AG09319 (cell line): ENCODE data around the gene GLS2.
"Not testable (repeated sequence)": the region's sequence is repeated elsewhere in the genome, so short reads cannot be mapped to it uniquely, and the experiment has no call there.

Source experiments
- DNase-seq: peaks from one replicate; pipeline ENCODE4 v3.0.0-alpha.2; 2010; ENCODE audit warnings: low read depth; ENCODE audit errors: extremely low read depth
- TF ChIP-seq, protein P1 (sequence below): IDR thresholded peaks from 2 replicates; pipeline ENCODE4 v1.5.1; 2011; ENCODE audit warnings: low read depth, mild to moderate bottlenecking, inconsistent platforms, low read length, moderate library complexity

The GLS2 gene

DNA sequence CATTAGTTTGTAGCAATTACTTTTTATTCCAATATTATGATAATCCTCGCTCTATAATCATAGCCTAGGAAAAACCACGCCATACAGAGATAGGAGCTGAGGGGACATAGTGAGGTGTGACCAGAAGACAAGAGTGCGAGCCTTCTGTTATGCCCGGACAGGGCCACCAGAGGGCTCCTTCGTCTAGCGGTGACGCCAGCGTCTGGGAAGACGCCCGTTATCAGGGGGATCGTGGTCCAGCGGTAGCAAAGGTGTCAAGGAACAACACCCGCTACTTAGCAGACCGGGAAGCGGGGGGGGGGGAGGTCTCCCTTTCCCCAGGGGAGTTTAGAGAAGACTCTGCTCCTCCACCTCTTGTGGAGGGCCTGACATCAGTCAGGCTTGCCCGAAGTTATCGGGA is 8.7 kb upstream of the GLS2 start:
- TF ChIP-seq, protein P1, sequence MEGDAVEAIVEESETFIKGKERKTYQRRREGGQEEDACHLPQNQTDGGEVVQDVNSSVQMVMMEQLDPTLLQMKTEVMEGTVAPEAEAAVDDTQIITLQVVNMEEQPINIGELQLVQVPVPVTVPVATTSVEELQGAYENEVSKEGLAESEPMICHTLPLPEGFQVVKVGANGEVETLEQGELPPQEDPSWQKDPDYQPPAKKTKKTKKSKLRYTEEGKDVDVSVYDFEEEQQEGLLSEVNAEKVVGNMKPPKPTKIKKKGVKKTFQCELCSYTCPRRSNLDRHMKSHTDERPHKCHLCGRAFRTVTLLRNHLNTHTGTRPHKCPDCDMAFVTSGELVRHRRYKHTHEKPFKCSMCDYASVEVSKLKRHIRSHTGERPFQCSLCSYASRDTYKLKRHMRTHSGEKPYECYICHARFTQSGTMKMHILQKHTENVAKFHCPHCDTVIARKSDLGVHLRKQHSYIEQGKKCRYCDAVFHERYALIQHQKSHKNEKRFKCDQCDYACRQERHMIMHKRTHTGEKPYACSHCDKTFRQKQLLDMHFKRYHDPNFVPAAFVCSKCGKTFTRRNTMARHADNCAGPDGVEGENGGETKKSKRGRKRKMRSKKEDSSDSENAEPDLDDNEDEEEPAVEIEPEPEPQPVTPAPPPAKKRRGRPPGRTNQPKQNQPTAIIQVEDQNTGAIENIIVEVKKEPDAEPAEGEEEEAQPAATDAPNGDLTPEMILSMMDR = peak; percentile 44
- DNase-seq = not testable (repeated sequence)

DNA sequence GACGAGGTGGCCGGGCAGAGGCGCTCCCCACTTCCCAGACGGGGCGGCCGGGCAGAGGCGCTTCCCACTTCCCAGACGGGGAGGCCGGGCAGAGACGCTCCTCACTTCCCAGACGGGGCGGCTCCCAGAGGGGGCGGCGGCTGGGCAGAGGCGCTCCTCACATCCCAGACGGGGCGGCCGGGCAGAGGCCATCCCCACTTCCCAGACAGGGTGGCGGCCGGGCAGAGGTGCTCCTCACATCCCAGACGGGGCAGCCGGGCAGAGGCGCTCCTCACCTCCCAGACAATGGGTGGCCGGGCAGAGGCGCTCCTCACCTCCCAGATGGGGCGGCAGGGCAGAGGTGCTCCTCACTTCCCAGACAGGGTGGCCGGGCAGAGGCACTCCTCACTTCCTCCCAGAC is 6.5 kb upstream of the GLS2 start:
- DNase-seq = not testable (repeated sequence)

DNA sequence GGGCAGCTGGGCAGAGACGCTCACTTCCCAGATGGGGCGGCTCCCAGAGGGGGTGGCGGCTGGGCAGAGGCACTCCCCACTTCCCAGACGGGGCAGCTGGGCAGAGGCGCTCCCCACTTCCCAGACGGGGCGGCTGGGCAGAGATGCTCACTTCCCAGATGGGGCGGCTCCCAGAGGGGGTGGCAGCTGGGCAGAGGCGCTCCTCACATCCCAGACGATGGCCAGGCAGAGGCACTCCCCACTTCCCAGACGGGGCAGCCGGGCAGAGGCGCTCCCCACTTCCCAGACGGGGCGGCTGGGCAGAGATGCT is 6.1 kb upstream of the GLS2 start:
- DNase-seq = not testable (repeated sequence)

DNA sequence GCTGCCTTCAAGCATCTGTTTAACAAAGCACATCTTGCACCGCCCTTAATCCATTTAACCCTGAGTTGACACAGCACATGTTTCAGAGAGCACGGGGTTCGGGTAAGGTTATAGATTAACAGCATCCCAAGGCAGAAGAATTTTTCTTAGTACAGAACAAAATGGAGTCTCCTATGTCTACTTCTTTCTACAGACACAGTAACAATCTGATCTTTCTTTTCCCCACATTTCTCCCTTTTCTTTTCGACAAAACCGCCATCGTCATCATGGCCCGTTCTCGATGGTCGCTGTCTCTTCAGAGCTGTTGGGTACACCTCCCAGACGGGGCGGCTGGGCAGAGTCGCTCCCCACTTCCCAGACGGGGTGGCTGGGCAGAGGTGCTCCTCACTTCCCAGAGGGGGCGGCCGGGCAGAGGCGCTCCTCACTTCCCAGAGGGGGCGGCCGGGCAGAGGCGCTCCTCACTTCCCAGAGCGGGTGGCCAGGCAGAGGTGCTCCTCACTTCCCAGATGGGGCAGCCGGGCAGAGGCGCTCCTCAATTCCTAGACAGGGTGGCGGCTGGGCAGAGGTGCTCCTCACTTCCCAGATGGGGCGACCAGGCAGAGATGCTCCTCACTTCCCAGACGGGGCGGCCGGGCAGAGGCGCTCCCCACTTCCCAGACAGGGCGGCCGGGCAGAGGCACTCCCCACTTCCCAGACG is 5.6 kb upstream of the GLS2 start:
- not testable (repeated sequence) for DNase-seq

DNA sequence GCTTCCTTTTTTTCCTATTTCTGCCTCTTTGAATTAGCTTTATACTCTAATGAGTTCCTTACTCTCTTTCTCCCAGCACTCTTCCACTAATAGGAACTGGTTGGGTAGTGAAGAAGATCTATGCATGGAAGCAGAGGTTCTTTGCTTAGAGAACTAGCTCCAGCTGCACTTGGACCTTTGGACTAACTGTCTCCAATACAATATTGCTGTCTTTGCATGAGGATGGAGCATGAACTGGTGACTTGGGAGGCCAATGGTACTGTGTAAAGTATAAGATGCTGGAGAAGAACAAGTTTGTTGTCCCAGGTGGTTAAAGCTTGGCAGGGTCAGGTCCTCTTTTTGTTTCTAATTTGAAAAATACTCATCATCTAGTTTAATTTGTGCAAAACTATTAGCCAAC is 2.4 kb upstream of the GLS2 start:
- TF ChIP-seq, protein P1 = no peak
- DNase-seq = no peak

DNA sequence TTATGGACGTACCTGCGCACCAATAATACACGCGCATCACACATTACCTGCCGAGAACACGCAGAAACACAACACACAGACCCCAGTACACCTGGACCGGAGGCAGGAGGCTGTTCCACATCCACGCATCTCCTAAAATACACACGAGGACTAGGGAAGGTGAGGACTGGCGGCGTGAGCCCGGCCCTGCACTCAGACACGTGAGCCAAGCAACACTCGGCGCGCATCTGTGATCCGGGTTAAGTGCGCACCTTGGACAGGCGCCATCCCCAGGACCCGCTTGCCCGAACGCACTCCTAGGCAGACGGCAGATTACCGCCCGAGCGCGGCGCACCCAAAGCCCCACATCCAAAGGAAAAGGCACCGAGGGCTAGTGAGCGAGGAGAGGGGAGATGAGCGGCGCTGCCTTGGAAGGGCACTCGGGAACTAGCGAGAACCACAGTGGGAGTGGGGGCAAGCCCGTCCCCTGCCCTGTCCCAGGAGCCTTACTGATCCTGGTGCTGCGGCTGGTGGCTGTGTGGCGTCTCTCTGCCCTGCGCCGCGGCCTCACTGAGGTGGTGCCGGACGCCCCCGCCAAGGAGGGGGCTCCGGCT is 417 bp downstream of the GLS2 start:
- DNase-seq = no peak
- TF ChIP-seq, protein P1 = no peak

DNA sequence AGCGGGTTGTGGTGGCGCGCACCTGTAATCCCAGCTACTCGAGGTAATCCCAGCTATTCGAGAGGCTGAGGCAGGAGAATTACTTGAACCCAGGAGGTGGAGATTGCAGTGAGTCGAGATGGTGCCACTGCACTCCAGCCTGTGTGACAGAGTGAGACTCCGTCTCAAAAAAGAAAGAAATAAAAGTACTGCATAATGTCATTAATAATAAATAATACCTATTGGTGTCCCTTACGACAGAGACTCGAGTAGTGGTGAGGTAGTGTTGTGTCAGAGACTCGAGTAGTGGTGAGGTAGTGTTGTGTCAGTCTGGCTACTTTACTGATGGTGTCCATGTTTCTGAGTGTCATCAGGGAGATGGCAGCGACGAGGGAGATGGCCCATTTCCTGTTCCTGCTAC is 1.3 kb downstream of the GLS2 start:
- no peak for DNase-seq
- TF ChIP-seq, protein P1 = no peak

DNA sequence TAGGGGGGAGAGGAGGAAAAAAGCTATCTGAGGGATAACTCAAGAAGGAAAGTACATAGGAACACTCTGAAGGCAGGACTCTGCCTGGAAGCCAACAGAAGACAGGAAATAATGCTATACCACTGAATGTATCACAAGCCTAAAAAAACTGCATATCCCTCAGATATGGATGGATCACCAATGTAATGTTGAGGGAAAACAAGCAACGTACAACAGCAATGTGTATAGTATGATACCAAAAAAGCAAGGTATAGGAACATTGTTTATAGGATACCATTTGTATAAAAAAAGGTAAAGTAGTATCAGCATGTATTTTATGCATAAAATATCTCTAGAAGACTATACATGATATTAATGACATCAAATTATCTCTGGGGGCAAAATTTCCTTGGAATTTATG is 3.4 kb downstream of the GLS2 start:
- TF ChIP-seq, protein P1 = no peak
- no peak for DNase-seq

DNA sequence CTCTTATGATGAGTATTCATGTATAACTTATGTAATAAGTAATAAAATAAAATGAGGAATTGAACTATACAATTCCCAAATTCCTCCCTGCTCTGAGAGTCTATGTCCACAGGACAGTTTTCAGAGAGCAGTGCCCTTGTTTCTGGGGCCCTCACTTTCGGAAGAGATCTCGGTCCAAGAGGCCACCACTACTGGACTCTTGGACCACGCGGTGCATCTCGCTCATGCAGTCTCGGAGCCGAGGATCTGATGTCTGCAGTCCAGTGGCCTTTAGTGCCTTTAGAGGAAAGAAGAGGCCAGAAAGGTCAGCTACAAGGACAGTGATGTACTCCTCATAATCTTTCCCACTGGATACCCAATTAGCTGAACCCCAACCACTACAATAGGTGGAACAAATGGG is 8.3 kb downstream of the GLS2 start:
- no peak for DNase-seq
- TF ChIP-seq, protein P1 = no peak
